ENCODE data around the gene NPC1L1.

Gene NPC1L1
- 0 to 0.84 reads per million in 2 experiments for total RNA-seq

GRCh38 chr7:44541028-44541869, at the start of gene NPC1L1:
TSS of gene NPC1L1 (minus strand) at chr7:44541330. CDS start at chr7:44541259, 71 bp downstream.
- no peak for DNase-seq (ENCODE audit: low read depth)

- DNase-seq (ENCODE audit: low read depth), result no peak
These were observed 49.8 kb upstream of the NPC1L1 start for GRCh38 chr7:44590910-44591309.

- DNase-seq (ENCODE audit: low read depth), result peak; percentile 47
These were observed 46.9 kb upstream of the NPC1L1 start for GRCh38 chr7:44587843-44588711.

- no peak for DNase-seq (ENCODE audit: low read depth)
These were observed 42.2 kb upstream of the NPC1L1 start for GRCh38 chr7:44583146-44583865.

- peak; percentile 100 for DNase-seq (ENCODE audit: low read depth)
These were observed 40.9 kb upstream of the NPC1L1 start, which contains the start of gene TMED4 for GRCh38 chr7:44581879-44582603. TSS of gene TMED4 (minus strand) at chr7:44582231. CDS start at chr7:44582206, 25 bp downstream.

GRCh38 chr7:44580945-44581878, 40.1 kb upstream of the NPC1L1 start:
- DNase-seq (ENCODE audit: low read depth), result peak; percentile 28

- no peak for DNase-seq (ENCODE audit: low read depth)
These were observed 35.1 kb upstream of the NPC1L1 start for GRCh38 chr7:44576228-44576627.

- no peak for DNase-seq (ENCODE audit: low read depth)
These were observed 33.9 kb upstream of the NPC1L1 start for GRCh38 chr7:44575054-44575453.

GRCh38 chr7:44574287-44574872, 33.2 kb upstream of the NPC1L1 start:
- no peak for DNase-seq (ENCODE audit: low read depth)

- DNase-seq (ENCODE audit: low read depth), result peak; percentile 88
These were observed 32.5 kb upstream of the NPC1L1 start, which contains the start of gene DDX56 for GRCh38 chr7:44573464-44574286. TSS of gene DDX56 (minus strand) at chr7:44573908. CDS start at chr7:44573895, 13 bp downstream.

- DNase-seq (ENCODE audit: low read depth), result no peak
These were observed 31.6 kb upstream of the NPC1L1 start for GRCh38 chr7:44572771-44573170.

- no peak for DNase-seq (ENCODE audit: low read depth)
These were observed 28.8 kb upstream of the NPC1L1 start for GRCh38 chr7:44569959-44570358.

GRCh38 chr7:44568771-44569560, 27.8 kb upstream of the NPC1L1 start:
- no peak for DNase-seq (ENCODE audit: low read depth)

- DNase-seq (ENCODE audit: low read depth), result no peak
These were observed 26.8 kb upstream of the NPC1L1 start for GRCh38 chr7:44567884-44568283.

- DNase-seq (ENCODE audit: low read depth), result no peak
These were observed 25.6 kb upstream of the NPC1L1 start for GRCh38 chr7:44566680-44567079.

GRCh38 chr7:44565795-44566559, 24.8 kb upstream of the NPC1L1 start:
- no peak for DNase-seq (ENCODE audit: low read depth)

All from T follicular helper cell (primary cell).